Measurements from ENCODE around the gene MED9.

- TF ChIP-seq CTCF (IDR thresholded peaks at IDR 0.05) (no peak), POLR2A (IDR thresholded peaks at IDR 0.05) (no peak)
Measured at GRCh38 chr17:17503566-17504130, 26.8 kb downstream of the MED9 start.

All from vagina (tissue), 2 donors.